ENCODE measurements around the gene GREB1L.
"Not testable (repeated sequence)": the region's sequence is repeated elsewhere in the genome, so short reads cannot be mapped to it uniquely, and the experiment has no call there.

GREB1L gene

DNA sequence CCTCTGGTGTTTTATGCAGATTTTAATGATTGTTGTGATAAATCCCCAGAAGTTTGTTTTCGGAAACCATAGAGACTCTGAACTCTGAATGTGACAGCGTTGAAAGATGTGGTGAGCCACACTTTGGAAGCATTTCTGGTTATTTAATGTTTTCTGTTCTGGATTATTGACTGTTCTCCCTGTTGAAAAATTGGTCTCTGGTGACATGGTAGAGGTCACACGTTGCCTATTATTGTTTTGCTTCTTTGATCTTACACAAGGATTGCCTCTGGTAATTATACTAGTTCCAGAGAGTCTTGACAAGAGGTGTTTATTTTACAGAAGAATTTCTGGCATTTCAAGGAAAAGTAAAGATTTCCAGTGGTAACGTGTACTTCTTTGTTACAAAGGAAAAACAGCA lies 127.1 kb downstream of the GREB1L start:
- DNase-seq = no peak

GRCh38 chr18:21369597-21369996 lies 127.6 kb downstream of the GREB1L start:
- not testable (repeated sequence) for DNase-seq

DNA sequence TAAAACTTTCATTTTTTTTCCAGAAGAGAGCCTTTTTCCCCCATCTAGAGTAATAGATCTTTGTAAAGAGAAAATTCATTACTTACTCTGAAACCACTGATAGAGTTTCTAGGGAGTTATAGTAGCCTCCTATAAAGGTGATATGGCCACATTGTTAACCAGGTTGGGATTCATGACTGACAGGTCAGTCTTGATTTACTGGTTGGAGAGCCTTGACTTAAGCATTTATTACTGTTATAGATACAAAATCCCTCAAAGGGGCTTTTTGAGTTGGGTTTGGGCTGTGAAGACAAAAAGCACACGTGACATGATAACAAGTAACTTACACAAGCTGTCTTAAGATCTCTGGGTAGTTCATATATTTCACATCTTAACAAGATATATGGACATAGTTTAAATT lies 141.0 kb downstream of the GREB1L start:
- DNase-seq = no peak

DNA sequence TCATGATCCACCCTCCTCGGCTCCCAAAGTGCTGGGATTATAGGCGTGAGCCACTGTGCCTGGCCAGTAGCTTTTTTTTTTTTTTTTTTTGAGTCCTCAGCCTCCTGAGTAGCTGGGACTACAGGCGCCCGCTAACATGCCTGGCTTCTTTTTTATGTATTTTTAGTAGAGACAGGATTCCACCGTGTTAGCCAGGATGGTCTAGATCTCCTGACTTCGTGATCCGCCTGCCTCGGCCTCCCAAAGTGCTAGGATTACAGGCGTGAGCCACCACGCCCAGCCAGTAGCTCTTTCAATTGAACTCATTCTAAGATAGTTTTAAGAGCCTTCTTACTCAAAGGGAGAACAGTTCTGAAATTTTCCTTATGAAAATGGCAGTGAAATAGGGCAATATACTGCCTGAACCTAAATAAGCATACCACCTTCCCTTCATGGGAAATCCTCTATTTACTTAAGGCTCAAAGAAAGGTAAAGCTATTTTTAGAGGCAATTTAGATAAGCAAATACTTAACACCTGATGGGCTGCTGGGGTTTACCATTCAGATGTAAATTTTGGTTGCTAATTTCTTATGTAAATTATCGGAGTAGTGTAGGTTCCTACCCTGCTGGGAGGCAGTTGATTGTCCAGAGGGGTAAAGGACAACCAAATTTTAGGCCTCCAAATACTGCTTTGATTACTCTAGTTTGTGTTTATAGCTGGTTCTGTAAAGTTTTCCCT lies 144.7 kb downstream of the GREB1L start:
- DNase-seq = no peak

- DNase-seq = no peak
Observed at GRCh38 chr18:21387886-21388285, 145.9 kb downstream of the GREB1L start.

DNA sequence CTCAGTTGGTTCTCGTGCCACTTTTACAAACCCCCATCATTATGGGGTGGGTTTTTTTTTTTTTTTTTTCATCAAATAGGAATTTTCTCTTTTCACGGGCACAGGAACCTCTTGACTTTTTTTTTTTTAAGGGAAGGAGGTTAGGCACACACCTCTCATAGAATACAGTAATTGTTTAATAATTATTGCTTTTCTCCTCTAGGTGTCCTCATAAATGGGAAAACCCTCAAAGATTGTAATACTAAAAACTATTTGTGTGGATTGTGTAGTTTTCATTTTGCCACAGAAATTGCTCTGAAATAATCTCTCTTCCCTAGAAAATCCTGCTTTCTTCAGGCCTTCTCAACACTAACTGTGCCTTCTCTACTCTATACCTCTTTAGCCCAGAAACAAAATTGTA lies 147.3 kb downstream of the GREB1L start:
- DNase-seq = no peak

GRCh38 chr18:21389903-21390302 lies 147.9 kb downstream of the GREB1L start:
- no peak for DNase-seq

DNA sequence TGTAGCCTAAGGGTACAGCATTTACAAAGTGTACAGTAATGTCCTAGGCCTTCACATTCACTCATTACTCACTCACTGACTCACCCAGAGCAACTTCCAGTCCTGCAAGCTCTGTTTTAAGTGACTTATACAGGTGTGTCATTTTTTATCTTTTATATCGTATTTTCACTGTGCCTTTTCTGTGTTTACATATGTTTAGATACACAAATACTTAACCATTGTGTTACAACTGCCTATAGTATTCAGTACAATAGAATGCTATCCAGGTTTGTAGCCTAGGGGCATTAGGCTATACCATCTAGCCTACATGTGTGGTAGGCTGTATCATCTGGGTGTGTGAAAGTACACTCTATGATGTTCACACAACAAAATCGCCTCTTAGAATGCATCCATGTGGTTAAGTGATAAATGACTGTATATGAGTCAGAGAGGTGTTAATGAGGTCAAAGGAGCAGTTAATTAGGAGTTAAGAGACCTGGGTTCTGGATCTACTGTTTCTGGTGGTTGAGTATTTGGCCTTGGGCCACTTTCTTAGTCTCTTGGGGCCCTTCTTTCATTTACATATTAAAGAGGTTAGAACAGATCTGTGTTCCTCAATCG lies 149.1 kb downstream of the GREB1L start:
- no peak for DNase-seq

- no peak for DNase-seq
Observed at GRCh38 chr18:21393986-21394385, 152.0 kb downstream of the GREB1L start.

DNA sequence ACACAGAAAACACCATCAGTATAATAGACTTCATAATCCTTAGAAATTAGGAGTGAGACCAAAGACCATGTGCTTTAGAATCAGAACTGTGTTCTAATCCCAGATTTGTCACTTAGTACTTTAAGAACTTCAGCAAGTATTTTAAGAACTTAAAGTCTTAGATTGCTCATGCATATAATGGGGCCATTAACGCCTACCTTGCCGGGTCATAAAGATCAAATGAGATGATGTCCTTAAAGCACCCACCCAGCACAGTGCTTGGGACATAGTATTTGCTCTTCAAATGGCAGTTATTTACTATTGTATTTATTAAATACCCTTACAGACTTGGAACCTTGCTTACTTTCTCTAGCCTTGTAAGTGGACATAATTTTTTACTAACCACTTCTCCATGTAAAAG lies 156.1 kb downstream of the GREB1L start:
- no peak for DNase-seq

- DNase-seq = no peak
Observed at GRCh38 chr18:21402272-21402671, 160.2 kb downstream of the GREB1L start.

DNA sequence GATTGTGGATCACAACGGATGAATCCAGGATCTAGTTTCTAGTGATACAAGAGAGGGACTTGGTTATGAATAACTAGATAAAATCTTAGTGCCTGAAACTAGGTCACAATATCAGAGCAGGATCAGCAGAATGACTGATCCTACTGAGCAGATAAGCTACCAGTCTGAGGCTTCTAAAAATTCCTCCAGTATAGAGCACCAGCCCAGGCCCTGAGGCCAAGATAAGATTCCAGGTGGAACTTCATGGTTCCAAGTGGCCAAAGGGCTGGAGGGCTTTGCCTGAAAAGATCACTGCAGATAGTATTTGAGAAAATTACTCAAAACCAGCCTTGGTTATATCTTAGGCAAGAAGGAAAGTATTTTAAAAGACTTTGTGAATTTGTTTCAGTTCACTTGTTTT lies 162.4 kb downstream of the GREB1L start:
- no peak for DNase-seq

- no peak for DNase-seq
Observed at GRCh38 chr18:21406116-21406515, 164.1 kb downstream of the GREB1L start.

DNA sequence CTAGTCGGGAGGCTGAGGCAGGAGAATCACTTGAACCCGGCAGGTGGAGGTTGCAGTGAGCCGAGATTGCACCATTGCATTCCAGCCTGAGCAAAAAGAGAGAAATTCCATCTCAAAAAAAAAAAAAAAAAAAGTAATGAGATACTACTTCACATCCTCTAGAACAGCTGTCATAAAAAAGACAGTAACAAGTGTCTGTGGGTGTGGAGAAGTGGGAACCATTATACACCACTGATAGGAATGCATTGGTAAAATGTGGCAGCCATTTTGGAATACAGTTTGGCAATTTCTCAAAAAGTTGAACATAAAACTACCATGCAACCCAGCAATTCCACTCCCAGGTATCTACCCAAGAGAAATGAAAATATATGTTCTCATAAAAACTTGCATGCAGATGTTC lies 166.6 kb downstream of the GREB1L start:
- DNase-seq = no peak

DNA sequence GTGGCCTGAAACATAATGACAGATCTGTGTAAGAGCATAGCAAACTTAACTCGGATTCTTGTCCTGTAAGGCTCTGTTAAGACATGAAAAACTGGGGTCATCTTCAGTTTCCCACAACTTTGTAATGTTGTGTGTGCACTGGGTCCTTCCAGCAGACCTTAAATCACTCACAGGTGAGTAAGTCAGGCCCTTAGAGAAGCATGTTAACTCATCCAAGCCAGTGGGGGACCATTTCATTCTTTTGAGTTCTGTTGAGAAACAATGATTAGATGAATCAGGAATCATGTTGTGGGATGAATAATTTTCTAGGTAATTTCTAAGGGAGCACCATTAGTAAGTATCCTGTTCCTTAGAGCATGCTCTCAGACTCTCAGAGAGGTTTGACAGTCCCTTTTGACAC lies 191.4 kb downstream of the GREB1L start:
- DNase-seq = no peak

DNA sequence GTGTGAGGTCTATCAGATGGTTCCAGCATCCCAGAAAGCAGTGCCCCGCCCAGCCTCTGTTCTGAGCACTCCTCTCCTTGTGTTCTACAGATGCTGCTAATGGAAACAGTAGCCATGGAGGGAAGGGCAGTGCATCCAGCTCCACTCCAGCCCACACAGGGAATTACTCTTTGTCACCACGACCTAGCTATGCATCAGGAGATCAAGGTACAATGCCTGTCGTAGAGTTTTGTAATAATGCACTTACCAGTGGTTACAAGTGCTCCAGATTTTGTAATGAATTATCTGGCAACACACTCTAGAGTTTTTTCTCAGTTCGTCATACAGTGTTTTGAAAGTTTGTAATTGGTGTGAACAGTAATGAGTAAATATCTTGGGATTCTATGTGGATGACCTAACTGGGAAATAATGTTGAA lies 197.4 kb downstream of the GREB1L start:
- DNase-seq = no peak

DNA sequence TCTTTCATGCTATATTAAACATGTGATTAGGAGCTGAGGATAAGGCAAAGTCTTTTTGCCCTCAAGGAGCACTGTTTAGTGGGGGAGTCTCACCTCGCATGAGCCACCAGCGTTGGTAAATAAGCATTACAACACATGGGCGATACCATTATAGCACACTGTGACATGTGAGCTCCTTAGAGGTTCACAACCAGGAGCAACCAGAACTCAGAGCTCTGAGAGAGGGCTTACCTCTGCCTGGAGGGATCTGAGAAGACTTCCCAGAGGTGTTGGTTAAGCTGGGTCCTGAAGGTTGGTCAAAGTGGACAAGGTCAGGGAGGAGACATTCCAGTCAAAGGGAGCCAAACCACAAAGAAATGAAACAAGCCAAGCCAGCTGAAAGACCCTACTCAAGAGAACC lies 199.6 kb downstream of the GREB1L start:
- DNase-seq = no peak

- no peak for DNase-seq
Observed at GRCh38 chr18:21443776-21444464, 201.9 kb downstream of the GREB1L start.

DNA sequence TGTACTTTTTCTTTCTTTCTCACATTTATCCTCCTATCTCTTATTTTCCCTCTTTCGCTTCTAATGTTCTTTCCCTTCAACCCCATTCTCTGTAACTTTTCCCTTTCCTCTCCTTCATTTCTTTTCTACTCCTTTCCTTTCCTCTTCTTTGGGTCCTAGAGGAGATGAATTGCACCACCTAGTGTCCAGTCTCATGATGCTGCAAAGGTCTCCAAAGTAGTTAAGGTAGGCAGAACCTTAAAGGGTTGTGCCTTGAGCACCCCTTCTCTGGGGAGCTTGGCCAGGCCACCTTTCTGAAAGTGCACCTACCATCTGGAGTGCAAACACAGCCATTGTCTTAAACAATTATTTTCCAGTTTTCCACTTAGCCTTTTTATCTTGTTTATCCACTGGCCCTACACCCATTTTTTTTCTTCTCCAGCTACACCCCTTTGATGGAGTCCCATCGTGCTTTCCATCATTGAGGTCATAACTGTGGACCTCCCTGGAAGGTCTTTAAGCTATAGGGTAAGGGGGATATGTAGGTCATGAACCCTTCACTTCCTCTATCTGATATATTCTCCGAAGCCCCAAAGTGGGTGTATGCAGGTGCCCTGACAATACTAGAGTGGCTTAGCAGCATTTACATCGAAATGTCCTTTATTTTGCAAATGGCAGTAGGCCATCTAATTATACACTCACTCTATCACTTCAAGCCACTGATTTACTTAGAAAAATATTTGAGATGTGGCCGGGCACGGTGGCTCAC lies 202.6 kb downstream of the GREB1L start:
- DNase-seq = peak in 1 of 14 donors; percentile 16

DNA sequence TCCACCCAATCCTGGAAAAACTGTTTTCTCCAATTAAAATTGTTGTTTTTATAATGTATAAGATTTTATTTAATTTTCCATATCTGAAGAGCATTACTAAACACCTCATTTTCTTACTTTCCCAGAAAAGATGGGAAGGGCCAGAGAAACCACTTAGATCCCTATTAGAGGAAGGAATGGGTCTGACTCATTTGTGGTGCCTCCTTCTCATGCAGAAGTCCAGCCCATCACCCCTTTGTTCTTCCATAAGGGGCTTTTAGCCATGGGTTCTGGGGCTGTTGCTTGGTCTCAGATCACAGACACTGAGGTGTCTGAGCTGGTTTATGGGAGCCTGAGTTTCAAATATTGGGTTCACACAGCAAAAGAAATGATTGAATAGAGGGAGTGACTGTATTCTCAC lies 206.3 kb downstream of the GREB1L start:
- DNase-seq = no peak

- DNase-seq = no peak
Observed at GRCh38 chr18:21449367-21450290, 207.6 kb downstream of the GREB1L start.

- no peak for DNase-seq
Observed at GRCh38 chr18:21450503-21450902, 208.5 kb downstream of the GREB1L start.
